HCT116 (cell line): ENCODE data around the gene TSPAN31.

Experiments
- ELF1 ChIP-seq: IDR thresholded peaks from 2 replicates; pipeline ENCODE4 v1.6.1; 2012; ENCODE audit warnings: low read depth, borderline replicate concordance
- JUND ChIP-seq: IDR thresholded peaks from 2 replicates; pipeline ENCODE4 v1.6.1; 2012
- POLR2A ChIP-seq: IDR thresholded peaks from 2 replicates; pipeline ENCODE4 v1.7.0; 2011; ENCODE audit warnings: borderline replicate concordance; ENCODE audit not compliant: insufficient read depth, insufficient read length; ENCODE audit errors: extremely low read depth
- POLR2AphosphoS5 ChIP-seq: IDR thresholded peaks from 2 replicates; pipeline ENCODE4 v1.6.1; 2011; ENCODE audit warnings: mild to moderate bottlenecking, low read depth, low read length, moderate library complexity
- RAD21 ChIP-seq: IDR thresholded peaks from 2 replicates; pipeline ENCODE4 v1.6.1; 2012; ENCODE audit warnings: low read depth, mild to moderate bottlenecking
- SP1 ChIP-seq: IDR thresholded peaks from 2 replicates; pipeline ENCODE4 v1.6.1; 2012; ENCODE audit warnings: low read depth
- SRF ChIP-seq: IDR thresholded peaks from 2 replicates; pipeline ENCODE4 v1.6.1; 2012; ENCODE audit warnings: low read depth
- YY1 ChIP-seq: IDR thresholded peaks from 2 replicates; pipeline ENCODE4 v1.6.1; 2011; ENCODE audit warnings: low read length, low read depth, moderate library complexity, mild to moderate bottlenecking; ENCODE audit not compliant: insufficient replicate concordance; ENCODE audit errors: extremely low read depth
- ZNF274 ChIP-seq: fragments of 200-500 bp; sonication (Bioruptor generic); IDR thresholded peaks from 2 replicates; pipeline ENCODE4 v1.6.1; 2014; ENCODE audit warnings: mild to moderate bottlenecking, low read depth, low read length, inconsistent platforms
- TF ChIP-seq, protein P1 (sequence below), 3 experiments: fragments of 200-600 bp in 1 of 3; sonication (generic) in 1 of 3; IDR thresholded peaks in 2 of 3; conservative IDR thresholded peaks in 1 of 3; 2 replicates each; pipeline ENCODE4 v1.5.1; 2012 to 2017; ENCODE audit warnings: low read depth in 2 of 3, low read length in 2 of 3, antibody characterized with exemption in 1 of 3, borderline replicate concordance in 1 of 3, control low read depth in 1 of 3, mild to moderate bottlenecking in 1 of 3, mixed read lengths in 1 of 3, mixed run types in 1 of 3, moderate library complexity in 1 of 3; ENCODE audit not compliant: insufficient read depth in 1 of 3

DNA sequence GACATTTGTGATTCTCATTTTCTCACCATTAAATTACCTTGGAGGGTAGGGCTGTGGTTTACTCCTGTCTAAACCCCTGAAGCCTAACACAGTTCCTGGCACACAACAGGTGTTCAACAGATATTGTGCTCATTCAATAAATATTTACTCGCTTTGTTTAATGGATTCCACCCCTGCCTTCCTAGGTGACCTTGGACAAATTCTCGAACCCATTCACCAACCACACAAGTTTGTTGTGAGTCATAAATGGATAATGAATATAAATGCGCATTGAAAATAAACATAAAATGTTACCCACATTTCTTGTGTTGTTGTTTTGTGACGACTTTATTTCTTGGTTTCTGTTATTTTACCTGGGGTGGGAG lies 37.4 kb downstream of the TSPAN31 start:
- no peak for TF ChIP-seq JUND
- TF ChIP-seq POLR2A, result no peak
- no peak for TF ChIP-seq ELF1
- TF ChIP-seq, protein P1, sequence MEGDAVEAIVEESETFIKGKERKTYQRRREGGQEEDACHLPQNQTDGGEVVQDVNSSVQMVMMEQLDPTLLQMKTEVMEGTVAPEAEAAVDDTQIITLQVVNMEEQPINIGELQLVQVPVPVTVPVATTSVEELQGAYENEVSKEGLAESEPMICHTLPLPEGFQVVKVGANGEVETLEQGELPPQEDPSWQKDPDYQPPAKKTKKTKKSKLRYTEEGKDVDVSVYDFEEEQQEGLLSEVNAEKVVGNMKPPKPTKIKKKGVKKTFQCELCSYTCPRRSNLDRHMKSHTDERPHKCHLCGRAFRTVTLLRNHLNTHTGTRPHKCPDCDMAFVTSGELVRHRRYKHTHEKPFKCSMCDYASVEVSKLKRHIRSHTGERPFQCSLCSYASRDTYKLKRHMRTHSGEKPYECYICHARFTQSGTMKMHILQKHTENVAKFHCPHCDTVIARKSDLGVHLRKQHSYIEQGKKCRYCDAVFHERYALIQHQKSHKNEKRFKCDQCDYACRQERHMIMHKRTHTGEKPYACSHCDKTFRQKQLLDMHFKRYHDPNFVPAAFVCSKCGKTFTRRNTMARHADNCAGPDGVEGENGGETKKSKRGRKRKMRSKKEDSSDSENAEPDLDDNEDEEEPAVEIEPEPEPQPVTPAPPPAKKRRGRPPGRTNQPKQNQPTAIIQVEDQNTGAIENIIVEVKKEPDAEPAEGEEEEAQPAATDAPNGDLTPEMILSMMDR (IDR thresholded peaks at IDR 0.05 in 2 of 3, conservative IDR thresholded peaks at IDR 0.05 in 1 of 3; ENCODE audit: borderline replicate concordance in 1 of 3, insufficient read depth in 1 of 3, low read depth in 2 of 3, low read length in 2 of 3), result no peak
- no peak for TF ChIP-seq POLR2AphosphoS5
- TF ChIP-seq YY1, result no peak
- TF ChIP-seq RAD21, result no peak
- TF ChIP-seq SP1, result no peak
- TF ChIP-seq ZNF274, result no peak
- TF ChIP-seq SRF, result no peak
